T-cell (primary cell): ENCODE results near the gene PRDM16. TPM values are rescaled to one million over a fixed set of nuclear protein-coding genes. Genes with fewer than 3 reads are reported as not detected.
A peak's percentile ranks its signal among the peaks of the same experiment; 100 is the strongest.

Source experiments
- ATAC-seq, 4 experiments: fragments of 200-7000 bp in 3 of 4; fragments of 150-1000 bp in 1 of 4; cut with Tn5 transposase; replicated peaks in 1 of 4; 1 replicate in 3 of 4; 2 replicates in 1 of 4; pipeline ENCODE4 v1.10.0; 2021; ENCODE audit warnings: moderate library complexity in 3 of 4, mild to moderate bottlenecking in 2 of 4, moderate number of reproducible peaks in 1 of 4
- CTCF ChIA-PET, 2 donors: fragments of 300-600 bp; sonication (Branson Sonifier 250); formaldehyde crosslinking; loops; one replicate each; lab custom pipeline; 2022; ENCODE audit warnings: antibody characterized with exemption in 2 of 2; lab: Charles Lee
- POLR2A ChIA-PET, 2 donors: fragments of 300-600 bp; sonication (Branson Sonifier 250); formaldehyde crosslinking; loops; one replicate each; lab custom pipeline; 2022; ENCODE audit warnings: antibody characterized with exemption in 2 of 2; lab: Charles Lee
- DNase-seq, 35 experiments: peaks; one replicate each; pipeline versions ENCODE4 v3.0.0 to v3.0.0-alpha.2; 2013 to 2023
- H3K27ac ChIP-seq: one replicate; pipeline ENCODE4 v1.5.1; 2013; ENCODE audit warnings: low read length
- H3K27me3 ChIP-seq, 2 experiments: replicated peaks in 1 of 2; 1 replicate in 1 of 2; 2 replicates in 1 of 2; pipeline versions ENCODE4 v1.6.1 to v1.7.0; 2013; ENCODE audit warnings: low read length in 1 of 2, mixed read lengths in 1 of 2; ENCODE audit not compliant: control insufficient read depth in 2 of 2, insufficient read depth in 2 of 2; ENCODE audit errors: extremely low read depth in 1 of 2
- H3K36me3 ChIP-seq, 2 donors: 1 replicate in 1 of 2; 2 replicates in 1 of 2; pipeline versions ENCODE4 v1.6.1 to v1.7.0; 2013; ENCODE audit warnings: low read length in 1 of 2; ENCODE audit not compliant: control insufficient read depth in 2 of 2, insufficient read depth in 1 of 2; ENCODE audit errors: extremely low read depth in 1 of 2
- H3K4me1 ChIP-seq, 2 experiments: 1 replicate in 1 of 2; 2 replicates in 1 of 2; pipeline versions ENCODE4 v1.6.1 to v1.7.0; 2013; ENCODE audit warnings: low read length in 2 of 2, mixed read lengths in 1 of 2; ENCODE audit not compliant: insufficient read depth in 2 of 2, control insufficient read depth in 1 of 2; ENCODE audit errors: extremely low read depth in 1 of 2
- H3K4me3 ChIP-seq, 2 donors: 1 replicate in 1 of 2; 2 replicates in 1 of 2; pipeline versions ENCODE4 v1.5.1 to v1.7.0; 2013; ENCODE audit warnings: mild to moderate bottlenecking in 2 of 2, low read length in 1 of 2, moderate library complexity in 1 of 2; ENCODE audit not compliant: control insufficient read depth in 1 of 2; ENCODE audit errors: extremely low read depth in 1 of 2
- H3K9me3 ChIP-seq: 2 replicates; pipeline ENCODE4 v1.7.0; 2013
- H3K27ac Mint-ChIP-seq, 2 donors: one replicate each; pipeline ENCODE4 v1.8.0; 2020 to 2021; ENCODE audit warnings: mild to moderate bottlenecking in 2 of 2, mixed read lengths in 2 of 2
- H3K27me3 Mint-ChIP-seq, 2 donors: one replicate each; pipeline ENCODE4 v1.8.0; 2021 to 2022; ENCODE audit warnings: mixed read lengths in 2 of 2
- H3K36me3 Mint-ChIP-seq: one replicate; pipeline ENCODE4 v1.8.0; 2021; ENCODE audit warnings: mixed read lengths
- H3K4me1 Mint-ChIP-seq, 3 donors: one replicate each; pipeline ENCODE4 v1.8.0; 2020 to 2022; ENCODE audit warnings: mixed read lengths in 3 of 3, mild to moderate bottlenecking in 1 of 3
- H3K4me3 Mint-ChIP-seq, 3 donors: one replicate each; pipeline ENCODE4 v1.8.0; 2020 to 2022; ENCODE audit warnings: mild to moderate bottlenecking in 3 of 3, mixed read lengths in 3 of 3, moderate library complexity in 3 of 3
- H3K9me3 Mint-ChIP-seq, 3 donors: one replicate each; pipeline ENCODE4 v1.8.0; 2020 to 2022; ENCODE audit warnings: mixed read lengths in 3 of 3
- WGBS: methylation state at CpG from one replicate; pipeline ENCODE4 v1.1.5; 2013; ENCODE audit warnings: missing lambda C conversion rate; ENCODE audit not compliant: insufficient coverage; 5-methylcytosine and 5-hydroxymethylcytosine counted together
- total RNA-seq, 35 experiments: library from RNA in 6 of 35; stranded (reverse) in 6 of 35; fragments of 120-200 nt in 1 of 35; gene quantifications; one replicate each; pipeline versions ENCODE4 v1.2.1 to v1.2.4 and lab custom pipeline; 2013 to 2026

Gene PRDM16
- total RNA-seq, 5 donors from 2014 or later (not counting 1 experiment from before 2014, with no cell fraction given) = 0.15 to 0.70 (median 0.24) TPM; not detected in 1

DNA sequence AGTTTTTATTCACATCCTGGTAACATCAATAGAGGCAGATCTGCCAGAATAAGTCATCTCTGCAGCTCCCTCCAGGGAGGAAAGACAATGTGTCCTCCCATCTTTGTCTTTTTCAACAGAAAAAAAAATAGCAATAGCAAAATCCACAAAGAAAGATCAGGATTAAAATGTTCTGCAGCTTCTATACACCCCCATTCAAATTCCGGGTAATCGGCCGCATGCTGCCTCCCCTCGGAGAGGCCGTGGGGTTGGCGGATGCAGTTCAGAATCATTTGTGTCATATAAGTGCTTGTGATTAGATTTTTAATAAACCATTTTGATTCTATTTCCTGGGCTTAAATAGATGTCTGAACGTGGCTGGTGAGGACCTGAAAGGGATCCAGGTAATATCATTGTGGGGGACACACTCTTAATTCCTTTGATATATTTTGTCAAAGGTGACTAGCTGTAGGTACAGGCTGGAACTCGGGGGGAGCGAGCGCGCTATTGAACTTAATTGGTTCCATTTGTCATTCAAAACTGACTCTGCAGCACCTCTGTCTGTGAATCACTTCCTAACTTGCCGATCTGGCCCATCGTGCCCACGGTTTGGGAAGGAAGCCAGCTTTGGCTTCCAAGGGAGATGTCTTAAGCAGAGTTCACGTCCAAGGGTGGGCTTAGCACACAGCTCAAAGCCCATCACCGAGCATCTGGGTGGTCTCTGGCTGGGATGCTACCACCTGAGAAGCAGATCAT, 299.9 kb downstream of the PRDM16 start:
- Mint-ChIP-seq H3K27ac (no peak overlapping the region), H3K4me3 (no peak overlapping the region), H3K36me3 (no peaks in the 10 kb centered on the region), H3K4me1 (peaks cover 6 to 16% (median 16%) of the 10 kb centered on the region in 3 donors), H3K9me3 (no peaks in the 10 kb centered on the region), H3K27me3 (peaks cover 0 to 6% of the 10 kb centered on the region in 2 donors)
- POLR2A ChIA-PET = no interaction called here
- Histone ChIP-seq H3K27ac (no peak overlapping the region), H3K9me3 (no peaks in the 10 kb centered on the region), H3K4me3 (no peak overlapping the region), H3K36me3 (no peaks in the 10 kb centered on the region), H3K27me3 (peaks cover 0 to 34% of the 10 kb centered on the region in 2 experiments), H3K4me1 (peaks cover 2 to 25% of the 10 kb centered on the region in 2 experiments)
- CTCF ChIA-PET = no interaction called here
- no peak for DNase-seq
- 74% methylated on average over 8 of the region's 16 CpGs for WGBS
- ATAC-seq = no peak

DNA sequence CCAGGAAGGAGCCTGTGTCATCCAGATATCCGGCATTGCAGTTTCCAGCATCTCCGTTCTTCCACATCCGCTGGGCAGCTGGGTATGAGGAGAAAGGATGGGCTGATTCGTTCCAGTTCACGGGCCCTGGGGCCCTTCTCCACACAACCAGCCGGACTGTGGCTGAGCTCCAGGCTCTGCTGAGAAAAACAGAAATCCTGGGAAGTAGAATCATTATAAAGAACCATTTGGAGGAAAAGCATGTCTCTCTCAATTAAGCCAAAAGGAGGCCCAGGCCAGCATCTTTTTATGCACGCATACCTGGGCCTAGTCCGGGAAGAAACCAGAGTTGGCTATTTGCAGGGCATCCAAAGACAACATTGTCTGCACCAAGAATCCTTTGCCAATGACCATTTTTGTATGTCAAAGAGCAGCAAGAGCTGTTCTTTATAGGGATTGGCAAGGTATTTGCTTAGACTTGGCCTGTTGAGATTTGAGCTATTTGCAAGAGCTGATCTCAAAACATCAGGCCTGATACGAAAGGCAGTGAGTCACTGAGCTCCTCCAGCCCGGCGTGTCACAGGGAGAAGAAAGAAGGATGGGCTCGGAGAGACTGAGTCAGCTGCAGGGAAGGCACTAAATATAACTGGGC, 300.6 kb downstream of the PRDM16 start:
- H3K36me3 ChIP-seq = no peaks in the 10 kb centered on the region
- peaks cover 2 to 31% of the 10 kb centered on the region in 2 experiments for H3K4me1 ChIP-seq
- CTCF ChIA-PET = no interaction called here
- Mint-ChIP-seq H3K4me3 (no peak overlapping the region), H3K36me3 (no peaks in the 10 kb centered on the region), H3K9me3 (no peaks in the 10 kb centered on the region), H3K27me3 (peaks cover 0 to 4% of the 10 kb centered on the region in 2 donors), H3K4me1 (peaks cover 6 to 19% (median 16%) of the 10 kb centered on the region in 3 donors), H3K27ac (no peak overlapping the region)
- no peak for ATAC-seq
- H3K4me3 ChIP-seq = no peak overlapping the region
- POLR2A ChIA-PET = no interaction called here
- 92% methylated on average over 6 of the region's 12 CpGs for WGBS
- H3K27ac ChIP-seq = no peak overlapping the region
- DNase-seq = no peak
- H3K27me3 ChIP-seq = peaks cover 0 to 30% of the 10 kb centered on the region in 2 experiments
- no peaks in the 10 kb centered on the region for H3K9me3 ChIP-seq

DNA sequence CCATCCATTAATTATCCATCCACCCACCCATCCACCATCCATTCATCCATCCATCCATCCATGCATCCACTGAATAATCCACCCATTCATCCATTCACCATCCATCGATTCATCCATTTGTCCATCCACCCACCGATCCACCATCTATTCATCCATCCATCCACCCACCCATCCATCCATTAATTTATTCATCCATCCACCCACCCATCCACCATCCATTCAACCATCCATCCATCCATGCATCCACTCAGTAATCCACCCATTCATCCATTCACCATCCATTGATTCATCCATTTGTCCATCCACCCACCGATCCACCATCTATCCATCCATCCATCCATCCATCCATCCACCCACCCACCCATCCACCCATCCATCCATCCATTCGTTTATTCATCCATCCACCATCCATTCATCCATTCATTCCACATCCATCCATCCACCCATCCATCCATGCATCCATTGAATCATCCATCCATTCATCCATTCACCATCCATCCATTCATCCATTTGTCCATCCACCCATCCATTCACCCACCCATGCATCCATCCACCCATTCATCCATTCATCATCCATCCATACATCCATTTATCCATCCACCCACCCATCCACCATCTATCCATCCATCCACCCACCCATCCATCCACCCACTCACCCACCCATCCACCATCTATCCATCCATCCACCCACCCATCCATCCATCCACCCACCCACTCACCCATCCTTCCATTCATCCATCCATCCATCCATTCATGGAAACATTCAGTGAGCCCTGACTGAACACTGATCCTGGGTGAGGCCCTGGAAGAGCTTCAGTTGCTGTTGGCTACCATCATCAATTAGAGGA, 302.1 kb downstream of the PRDM16 start:
- 94% methylated on average over 4 of the region's 4 CpGs for WGBS
- ATAC-seq (no peak), DNase-seq (no peak)
- Mint-ChIP-seq H3K4me3 (no peak overlapping the region), H3K27me3 (peaks cover 3 to 8% of the 10 kb centered on the region in 2 donors), H3K27ac (no peak overlapping the region), H3K36me3 (no peaks in the 10 kb centered on the region), H3K4me1 (peaks cover 6 to 19% (median 16%) of the 10 kb centered on the region in 3 donors), H3K9me3 (no peaks in the 10 kb centered on the region)
- H3K4me3 ChIP-seq = no peak overlapping the region
- H3K27ac ChIP-seq = no peak overlapping the region
- peaks cover 0 to 28% of the 10 kb centered on the region in 2 experiments for H3K27me3 ChIP-seq
- no peaks in the 10 kb centered on the region for H3K36me3 ChIP-seq
- POLR2A ChIA-PET = no interaction called here
- H3K4me1 ChIP-seq = peaks cover 2 to 38% of the 10 kb centered on the region in 2 experiments
- no peaks in the 10 kb centered on the region for H3K9me3 ChIP-seq
- CTCF ChIA-PET = no interaction called here

DNA sequence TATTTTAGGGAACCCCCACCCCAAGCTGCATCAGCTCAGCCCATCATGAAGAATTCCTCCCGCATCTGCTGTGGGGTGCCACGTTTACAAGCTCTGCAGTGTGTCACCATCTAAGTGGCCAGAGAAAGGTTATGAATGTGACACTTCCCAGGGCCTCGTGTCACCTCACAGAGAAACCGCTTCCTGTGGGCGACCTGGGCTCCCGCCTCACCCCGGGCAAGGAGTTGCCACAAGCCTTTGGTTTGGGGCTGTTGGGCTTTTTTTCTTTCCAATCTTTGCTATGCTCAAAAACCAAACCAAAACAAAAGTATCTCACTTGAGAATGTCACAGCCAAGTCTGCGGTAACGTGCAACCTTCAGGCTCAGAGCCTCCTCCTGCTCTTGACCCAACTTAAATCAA, 303.3 kb downstream of the PRDM16 start:
- Histone ChIP-seq H3K4me3 (no peak overlapping the region), H3K4me1 (peaks cover 2 to 38% of the 10 kb centered on the region in 2 experiments), H3K27me3 (peaks cover 0 to 40% of the 10 kb centered on the region in 2 experiments), H3K9me3 (no peaks in the 10 kb centered on the region), H3K36me3 (no peaks in the 10 kb centered on the region), H3K27ac (no peak overlapping the region)
- Mint-ChIP-seq H3K4me3 (peak overlapping the region in 1 of 3 donors; percentile 32), H3K36me3 (no peaks in the 10 kb centered on the region), H3K27ac (no peak overlapping the region), H3K4me1 (peaks cover 6 to 19% (median 16%) of the 10 kb centered on the region in 3 donors), H3K9me3 (no peaks in the 10 kb centered on the region), H3K27me3 (peaks cover 4 to 8% of the 10 kb centered on the region in 2 donors)
- no CpG with 5 or more reads among the region's 9 CpGs for WGBS
- ATAC-seq (peak in 2 of 4 experiments; percentile 29 to 53), DNase-seq (peak in 10 of 35 experiments; percentile 1 to 43 (median 10))
- CTCF ChIA-PET = no interaction called here
- POLR2A ChIA-PET = no interaction called here

DNA sequence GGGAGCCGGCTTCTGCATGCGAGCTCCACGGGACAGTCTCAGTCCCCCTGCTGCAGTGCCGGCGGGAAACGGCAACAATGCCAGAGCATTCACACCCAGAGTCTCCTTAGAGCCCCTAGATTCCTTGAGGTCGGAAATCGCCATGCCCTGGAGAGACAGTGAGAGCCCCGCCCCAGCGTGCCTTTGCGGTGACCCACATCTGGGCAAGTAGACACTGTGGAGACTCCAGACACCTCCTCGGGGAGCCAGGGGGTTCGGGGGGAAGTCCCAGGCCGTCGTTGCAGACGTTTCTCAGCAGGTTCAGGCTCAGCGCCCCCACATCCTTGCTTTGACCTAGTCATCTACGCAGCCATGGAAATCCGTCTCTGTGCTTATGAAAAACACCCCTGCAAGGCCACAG, 304.2 kb downstream of the PRDM16 start:
- CTCF ChIA-PET = no interaction called here
- Mint-ChIP-seq H3K9me3 (no peaks in the 10 kb centered on the region), H3K27me3 (peaks cover 6 to 8% of the 10 kb centered on the region in 2 donors), H3K27ac (no peak overlapping the region), H3K4me1 (peaks cover 6 to 19% (median 16%) of the 10 kb centered on the region in 3 donors), H3K36me3 (no peaks in the 10 kb centered on the region), H3K4me3 (no peak overlapping the region)
- no peak overlapping the region for H3K27ac ChIP-seq
- H3K27me3 ChIP-seq = peaks cover 0 to 45% of the 10 kb centered on the region in 2 experiments
- POLR2A ChIA-PET = no interaction called here
- H3K9me3 ChIP-seq = no peaks in the 10 kb centered on the region
- no peaks in the 10 kb centered on the region for H3K36me3 ChIP-seq
- no peak for ATAC-seq
- peak in 1 of 35 experiments; percentile 15 for DNase-seq
- H3K4me3 ChIP-seq = no peak overlapping the region
- WGBS = 80% methylated on average over 19 of the region's 19 CpGs
- peaks cover 2 to 38% of the 10 kb centered on the region in 2 experiments for H3K4me1 ChIP-seq
